WTC11 (cell line): ENCODE results near the gene VIPR2. TPM values are rescaled to one million over a fixed set of nuclear protein-coding genes. Genes with fewer than 3 reads are reported as not detected.

ENCODE experiments used
- ATAC-seq: fragments of 200-7000 bp; cut with Tn5 transposase; 2 replicates; pipeline ENCODE4 v1.10.0; 2021; ENCODE audit warnings: mild to moderate bottlenecking, moderate library complexity
- CTCF ChIA-PET: fragments of 300-600 bp; sonication (Branson Sonifier 250); formaldehyde crosslinking; loops from one replicate; lab custom pipeline; 2021; ENCODE audit warnings: antibody characterized with exemption; lab: Charles Lee
- POLR2A ChIA-PET: fragments of 350-600 bp; sonication (Branson Sonifier 250); formaldehyde crosslinking; loops from one replicate; lab custom pipeline; 2021; ENCODE audit warnings: antibody characterized with exemption; lab: Charles Lee
- DNase-seq: peaks from one replicate; pipeline ENCODE4 v3.0.0; 2021; ENCODE audit warnings: low spot score
- H3K27ac Mint-ChIP-seq: 2 replicates; pipeline ENCODE4 v1.8.0; 2021; ENCODE audit warnings: mixed read lengths
- H3K27me3 Mint-ChIP-seq: 2 replicates; pipeline ENCODE4 v1.8.0; 2021; ENCODE audit warnings: low read depth, mild to moderate bottlenecking, moderate library complexity, mixed read lengths
- H3K36me3 Mint-ChIP-seq: 2 replicates; pipeline ENCODE4 v1.8.0; 2021; ENCODE audit warnings: mixed read lengths
- H3K4me1 Mint-ChIP-seq: 2 replicates; pipeline ENCODE4 v1.8.0; 2022; ENCODE audit warnings: mixed read lengths
- H3K4me3 Mint-ChIP-seq: 2 replicates; pipeline ENCODE4 v1.8.0; 2021; ENCODE audit warnings: mild to moderate bottlenecking, moderate library complexity, mixed read lengths
- H3K9me3 Mint-ChIP-seq: 2 replicates; pipeline ENCODE4 v1.8.0; 2021; ENCODE audit warnings: mixed read lengths
- CBFB ChIP-seq: sonication (generic); formaldehyde crosslinking; IDR thresholded peaks from 2 replicates; pipeline ENCODE4 v1.8.1; 2022; ENCODE audit warnings: mild to moderate bottlenecking, low read depth, missing genetic modification reagents
- CREB1 ChIP-seq: sonication (generic); formaldehyde crosslinking; IDR thresholded peaks from 2 replicates; pipeline ENCODE4 v1.8.0; 2023; ENCODE audit warnings: mild to moderate bottlenecking, missing genetic modification reagents
- FOXJ3 ChIP-seq: sonication (generic); formaldehyde crosslinking; IDR thresholded peaks from 2 replicates; pipeline ENCODE4 v1.9.0; 2021; ENCODE audit warnings: missing genetic modification reagents, mild to moderate bottlenecking, borderline replicate concordance
- FOXK1 ChIP-seq: sonication (generic); formaldehyde crosslinking; IDR thresholded peaks from 2 replicates; pipeline ENCODE4 v1.8.0; 2022; ENCODE audit warnings: mild to moderate bottlenecking, moderate library complexity, missing genetic modification reagents
- FOXP4 ChIP-seq: sonication (generic); formaldehyde crosslinking; IDR thresholded peaks from 2 replicates; pipeline ENCODE4 v1.8.0; 2022; ENCODE audit warnings: mild to moderate bottlenecking, missing genetic modification reagents
- IRF2 ChIP-seq: sonication (generic); formaldehyde crosslinking; IDR thresholded peaks from 2 replicates; pipeline ENCODE4 v1.8.0; 2022; ENCODE audit warnings: low read depth, missing genetic modification reagents, borderline replicate concordance
- MXD4 ChIP-seq: fragments of 250-450 bp; sonication (Bioruptor Pico); IDR thresholded peaks from 2 replicates; pipeline ENCODE4 v1.8.0; 2021; ENCODE audit warnings: mild to moderate bottlenecking, moderate library complexity, borderline replicate concordance
- NR2C2 ChIP-seq: sonication (generic); formaldehyde crosslinking; IDR thresholded peaks from 2 replicates; pipeline ENCODE4 v1.8.0; 2022; ENCODE audit warnings: mild to moderate bottlenecking, missing genetic modification reagents
- SMAD4 ChIP-seq: sonication (generic); formaldehyde crosslinking; IDR thresholded peaks from 2 replicates; pipeline ENCODE4 v1.8.0; 2022; ENCODE audit warnings: mild to moderate bottlenecking, missing genetic modification reagents
- SOX15 ChIP-seq: fragments of 250-450 bp; sonication (Bioruptor Pico); IDR thresholded peaks from 2 replicates; pipeline ENCODE4 v1.9.0; 2021; ENCODE audit warnings: mild to moderate bottlenecking
- ZMAT4 ChIP-seq: fragments of 250-450 bp; sonication (Bioruptor Pico); IDR thresholded peaks from 2 replicates; pipeline ENCODE4 v1.9.0; 2021; ENCODE audit warnings: mild to moderate bottlenecking
- ZNF317 ChIP-seq: sonication (generic); formaldehyde crosslinking; IDR thresholded peaks from 2 replicates; pipeline ENCODE4 v1.8.1; 2023; ENCODE audit warnings: low read depth, mild to moderate bottlenecking, moderate library complexity, missing genetic modification reagents, borderline replicate concordance
- ZNF396 ChIP-seq: fragments of 250-450 bp; sonication (Bioruptor Pico); IDR thresholded peaks from 2 replicates; pipeline ENCODE4 v1.8.0; 2021; ENCODE audit warnings: mild to moderate bottlenecking, moderate library complexity, borderline replicate concordance
- total RNA-seq: library from RNA; stranded (reverse); gene quantifications from 3 replicates; pipeline ENCODE4 v1.2.3, GENCODE V29; 2021

Gene VIPR2
- total RNA-seq, 1 experiment from 2014 or later = 7.5 TPM

GRCh38 chr7:159153511-159153910, 8.8 kb upstream of the VIPR2 start:
- Mint-ChIP-seq H3K4me1 (no peaks in the 10 kb centered on the region), H3K27ac (no peak overlapping the region), H3K27me3 (no peaks in the 10 kb centered on the region; the same call in 1 of the 2 replicates), H3K4me3 (no peak overlapping the region), H3K9me3 (no peaks in the 10 kb centered on the region), H3K36me3 (no peaks in the 10 kb centered on the region)
- no peak for DNase-seq
- POLR2A ChIA-PET = no interaction called here
- CTCF ChIA-PET = interaction anchor here (1.5 kb wide), 1 partner anchor 153 kb away, joined by 4 read pairs; no protein-coding TSS in a partner anchor
- TF ChIP-seq NR2C2 (CRISPR knock-in tag) = no peak
- TF ChIP-seq MXD4 (CRISPR knock-in tag) = no peak
- no peak for TF ChIP-seq CREB1 (CRISPR knock-in tag)
- no peak for TF ChIP-seq IRF2 (CRISPR knock-in tag)
- ATAC-seq = no peak

DNA sequence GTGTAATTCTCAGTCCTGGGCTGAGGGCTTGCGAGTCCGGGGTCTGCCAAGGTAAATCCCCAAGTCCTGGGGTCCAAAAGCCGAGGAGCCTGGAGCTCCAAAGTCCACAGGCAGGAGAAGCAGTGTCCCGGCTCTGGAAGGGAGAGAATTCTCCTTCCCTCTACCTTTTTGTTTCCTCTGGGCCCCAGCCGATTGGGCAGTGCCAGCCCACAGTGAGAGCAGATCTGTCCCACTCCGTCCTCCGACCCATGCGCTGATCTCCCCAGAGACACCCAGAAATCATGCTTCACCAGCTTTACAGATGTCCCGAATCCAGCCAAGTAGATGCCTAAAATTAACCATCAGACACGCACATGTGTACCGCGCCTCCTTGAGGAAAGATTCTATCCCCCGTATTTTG, 8.1 kb upstream of the VIPR2 start:
- H3K9me3 Mint-ChIP-seq = no peaks in the 10 kb centered on the region
- no peak for DNase-seq
- H3K4me3 Mint-ChIP-seq = no peak overlapping the region
- ChIA-PET CTCF (interaction anchor here (1.5 kb wide), 1 partner anchor 152 kb away, joined by 4 read pairs; no protein-coding TSS in a partner anchor), POLR2A (no interaction called here)
- H3K27ac Mint-ChIP-seq = no peak overlapping the region; the same call in 1 of the 2 replicates
- H3K27me3 Mint-ChIP-seq = no peaks in the 10 kb centered on the region; the same call in 1 of the 2 replicates
- H3K4me1 Mint-ChIP-seq = no peaks in the 10 kb centered on the region
- no peaks in the 10 kb centered on the region for H3K36me3 Mint-ChIP-seq
- ATAC-seq = no peak
- TF ChIP-seq FOXJ3 (CRISPR knock-in tag) = no peak
- TF ChIP-seq FOXP4 (CRISPR knock-in tag) = no peak
- TF ChIP-seq SMAD4 (CRISPR knock-in tag) = no peak
- TF ChIP-seq SOX15 = no peak
- no peak for TF ChIP-seq CBFB
- no peak for TF ChIP-seq MXD4 (CRISPR knock-in tag)

GRCh38 chr7:159151231-159151630, 6.6 kb upstream of the VIPR2 start:
- ChIA-PET POLR2A (no interaction called here), CTCF (no interaction called here)
- no peak for ATAC-seq
- DNase-seq = no peak
- Mint-ChIP-seq H3K4me1 (no peaks in the 10 kb centered on the region), H3K27ac (no peak overlapping the region), H3K27me3 (no peaks in the 10 kb centered on the region; the same call in 1 of the 2 replicates), H3K4me3 (no peak overlapping the region), H3K9me3 (no peaks in the 10 kb centered on the region), H3K36me3 (no peaks in the 10 kb centered on the region)
- no peak for TF ChIP-seq ZMAT4 (CRISPR knock-in tag)
- TF ChIP-seq ZNF317 (CRISPR knock-in tag) = no peak
- no peak for TF ChIP-seq FOXK1 (CRISPR knock-in tag)

- H3K9me3 Mint-ChIP-seq = no peaks in the 10 kb centered on the region
- ChIA-PET CTCF (no interaction called here), POLR2A (no interaction called here)
- ATAC-seq (no peak), DNase-seq (no peak)
- no peaks in the 10 kb centered on the region for H3K36me3 Mint-ChIP-seq
- no peak overlapping the region for H3K4me3 Mint-ChIP-seq
- no peak for TF ChIP-seq ZNF396 (CRISPR knock-in tag)
- H3K27me3 Mint-ChIP-seq = peaks cover 4% of the 10 kb centered on the region
- no peaks in the 10 kb centered on the region; the same call in 1 of the 2 replicates for H3K4me1 Mint-ChIP-seq
- H3K27ac Mint-ChIP-seq = no peak overlapping the region
Measured at GRCh38 chr7:159149488-159149887, 4.8 kb upstream of the VIPR2 start.
